Esophagus squamous epithelium (tissue), 4 donors: ENCODE results near the gene RASL10B.

Experiments used
- POLR2A ChIP-seq, 4 donors: fragments of 450-650 bp; IDR thresholded peaks; one replicate each; pipeline ENCODE4 v1.6.1; 2017; ENCODE audit warnings: antibody characterized with exemption in 4 of 4, mild to moderate bottlenecking in 4 of 4, moderate library complexity in 3 of 4
- TF ChIP-seq, protein P1 (sequence below), 6 experiments: fragments of 450-650 bp in 4 of 6; fragments of 200-600 bp in 2 of 6; sonication (generic) in 2 of 6; IDR thresholded peaks; one replicate each; pipeline ENCODE4 v1.5.1; 2016 to 2019; ENCODE audit warnings: antibody characterized with exemption in 6 of 6, mild to moderate bottlenecking in 4 of 6, moderate library complexity in 4 of 6

DNA sequence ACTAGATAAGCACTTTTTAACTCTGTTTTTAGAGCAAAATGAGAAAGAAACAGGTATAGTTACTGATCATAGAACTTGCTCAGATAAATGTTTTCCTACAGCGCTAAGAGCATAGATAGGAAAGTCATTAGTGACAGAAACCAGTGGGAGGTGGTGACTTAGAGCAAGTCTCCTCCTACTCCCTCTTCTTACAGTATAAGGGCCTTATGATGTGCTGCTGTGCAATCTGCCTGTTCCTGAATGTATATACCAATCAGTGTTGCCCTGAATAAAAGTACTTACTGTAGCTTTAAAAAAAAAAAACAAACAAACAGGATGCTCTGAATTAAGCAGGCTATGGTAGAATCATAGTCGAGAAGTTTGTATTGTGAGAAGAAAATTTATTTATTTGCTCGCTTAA is 23.3 kb upstream of the RASL10B start:
- TF ChIP-seq, protein P1, sequence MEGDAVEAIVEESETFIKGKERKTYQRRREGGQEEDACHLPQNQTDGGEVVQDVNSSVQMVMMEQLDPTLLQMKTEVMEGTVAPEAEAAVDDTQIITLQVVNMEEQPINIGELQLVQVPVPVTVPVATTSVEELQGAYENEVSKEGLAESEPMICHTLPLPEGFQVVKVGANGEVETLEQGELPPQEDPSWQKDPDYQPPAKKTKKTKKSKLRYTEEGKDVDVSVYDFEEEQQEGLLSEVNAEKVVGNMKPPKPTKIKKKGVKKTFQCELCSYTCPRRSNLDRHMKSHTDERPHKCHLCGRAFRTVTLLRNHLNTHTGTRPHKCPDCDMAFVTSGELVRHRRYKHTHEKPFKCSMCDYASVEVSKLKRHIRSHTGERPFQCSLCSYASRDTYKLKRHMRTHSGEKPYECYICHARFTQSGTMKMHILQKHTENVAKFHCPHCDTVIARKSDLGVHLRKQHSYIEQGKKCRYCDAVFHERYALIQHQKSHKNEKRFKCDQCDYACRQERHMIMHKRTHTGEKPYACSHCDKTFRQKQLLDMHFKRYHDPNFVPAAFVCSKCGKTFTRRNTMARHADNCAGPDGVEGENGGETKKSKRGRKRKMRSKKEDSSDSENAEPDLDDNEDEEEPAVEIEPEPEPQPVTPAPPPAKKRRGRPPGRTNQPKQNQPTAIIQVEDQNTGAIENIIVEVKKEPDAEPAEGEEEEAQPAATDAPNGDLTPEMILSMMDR (IDR thresholded peaks at IDR 0.05) = no peak
- TF ChIP-seq POLR2A (IDR thresholded peaks at IDR 0.05) = no peak
